Mononuclear cell (primary cell): Measurements from ENCODE around the gene SHROOM4. TPM values are rescaled to one million over a fixed set of nuclear protein-coding genes. Genes with fewer than 3 reads are reported as not detected.

Source experiments
- H3K27me3 ChIP-seq: 2 replicates; pipeline ENCODE4 v1.6.0; 2011; ENCODE audit warnings: low read length, control low read depth; ENCODE audit not compliant: insufficient read depth
- H3K4me1 ChIP-seq: 2 replicates; pipeline ENCODE4 v1.5.1; 2011; ENCODE audit warnings: mild to moderate bottlenecking, low read length, control low read depth; ENCODE audit not compliant: insufficient read depth
- H3K4me3 ChIP-seq: 2 replicates; pipeline ENCODE4 v1.5.1; 2011; ENCODE audit warnings: mild to moderate bottlenecking, low read length, moderate library complexity
- H3K9me3 ChIP-seq: 2 replicates; pipeline ENCODE4 v1.5.1; 2011; ENCODE audit warnings: low read depth, mild to moderate bottlenecking, control low read depth, low read length
- total RNA-seq: library from RNA; depleted of rRNA; stranded (reverse); fragments of >200 nt; gene quantifications from one replicate; pipeline ENCODE4 v1.2.3, GENCODE V29; 2012

The SHROOM4 gene, protein sequence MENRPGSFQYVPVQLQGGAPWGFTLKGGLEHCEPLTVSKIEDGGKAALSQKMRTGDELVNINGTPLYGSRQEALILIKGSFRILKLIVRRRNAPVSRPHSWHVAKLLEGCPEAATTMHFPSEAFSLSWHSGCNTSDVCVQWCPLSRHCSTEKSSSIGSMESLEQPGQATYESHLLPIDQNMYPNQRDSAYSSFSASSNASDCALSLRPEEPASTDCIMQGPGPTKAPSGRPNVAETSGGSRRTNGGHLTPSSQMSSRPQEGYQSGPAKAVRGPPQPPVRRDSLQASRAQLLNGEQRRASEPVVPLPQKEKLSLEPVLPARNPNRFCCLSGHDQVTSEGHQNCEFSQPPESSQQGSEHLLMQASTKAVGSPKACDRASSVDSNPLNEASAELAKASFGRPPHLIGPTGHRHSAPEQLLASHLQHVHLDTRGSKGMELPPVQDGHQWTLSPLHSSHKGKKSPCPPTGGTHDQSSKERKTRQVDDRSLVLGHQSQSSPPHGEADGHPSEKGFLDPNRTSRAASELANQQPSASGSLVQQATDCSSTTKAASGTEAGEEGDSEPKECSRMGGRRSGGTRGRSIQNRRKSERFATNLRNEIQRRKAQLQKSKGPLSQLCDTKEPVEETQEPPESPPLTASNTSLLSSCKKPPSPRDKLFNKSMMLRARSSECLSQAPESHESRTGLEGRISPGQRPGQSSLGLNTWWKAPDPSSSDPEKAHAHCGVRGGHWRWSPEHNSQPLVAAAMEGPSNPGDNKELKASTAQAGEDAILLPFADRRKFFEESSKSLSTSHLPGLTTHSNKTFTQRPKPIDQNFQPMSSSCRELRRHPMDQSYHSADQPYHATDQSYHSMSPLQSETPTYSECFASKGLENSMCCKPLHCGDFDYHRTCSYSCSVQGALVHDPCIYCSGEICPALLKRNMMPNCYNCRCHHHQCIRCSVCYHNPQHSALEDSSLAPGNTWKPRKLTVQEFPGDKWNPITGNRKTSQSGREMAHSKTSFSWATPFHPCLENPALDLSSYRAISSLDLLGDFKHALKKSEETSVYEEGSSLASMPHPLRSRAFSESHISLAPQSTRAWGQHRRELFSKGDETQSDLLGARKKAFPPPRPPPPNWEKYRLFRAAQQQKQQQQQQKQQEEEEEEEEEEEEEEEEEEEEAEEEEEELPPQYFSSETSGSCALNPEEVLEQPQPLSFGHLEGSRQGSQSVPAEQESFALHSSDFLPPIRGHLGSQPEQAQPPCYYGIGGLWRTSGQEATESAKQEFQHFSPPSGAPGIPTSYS (N-terminal part only)
- 0.31 TPM for total RNA-seq

DNA sequence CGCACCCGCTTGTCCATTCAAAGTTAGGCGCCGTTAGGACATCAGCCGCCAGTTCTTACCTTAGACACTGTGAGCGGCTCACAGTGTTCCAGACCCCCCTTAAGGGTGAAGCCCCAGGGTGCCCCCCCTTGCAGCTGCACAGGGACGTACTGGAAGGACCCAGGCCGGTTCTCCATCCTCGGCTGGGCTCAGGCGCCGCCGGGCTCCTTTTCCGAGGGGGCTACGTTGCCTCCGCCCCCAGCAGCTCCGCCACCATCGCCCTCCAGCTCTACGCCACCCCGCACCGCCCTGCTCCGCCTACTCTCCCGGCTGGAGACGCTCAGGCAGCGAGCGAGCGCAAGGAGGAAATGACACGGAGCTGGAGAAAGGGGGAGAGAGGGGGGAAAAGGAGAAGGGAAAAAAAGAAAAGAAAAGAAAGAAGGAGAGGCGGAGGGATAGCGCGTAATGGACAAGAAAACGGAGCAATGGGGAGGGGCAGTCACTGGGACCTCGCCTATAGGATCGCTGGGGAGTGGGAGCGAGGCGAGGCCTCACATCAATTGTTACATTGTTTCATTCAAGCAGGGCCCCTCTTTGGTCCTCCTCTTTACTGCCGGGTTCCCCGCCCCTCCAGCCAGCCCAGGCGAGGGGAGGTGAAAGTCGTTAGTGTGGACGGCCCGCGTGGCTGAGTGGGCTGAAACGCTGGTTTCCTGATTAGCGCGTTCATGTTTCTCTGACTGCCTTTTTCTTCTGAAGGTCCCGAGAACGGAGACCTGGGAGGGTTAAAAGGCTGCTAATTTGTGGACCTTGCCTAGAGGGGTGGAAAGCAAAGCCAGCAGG is at the start of gene SHROOM4:
SHROOM4 (minus strand) TSS at position 352 of the 819 bp plus-strand sequence; CDS start at position 176, 176 bp downstream.
- Histone ChIP-seq H3K4me3 (no peak within 1 kb of the TSS), H3K27me3 (no peaks in the 10 kb centered on the region), H3K4me1 (no peaks in the 10 kb centered on the region), H3K9me3 (no peaks in the 10 kb centered on the region)

DNA sequence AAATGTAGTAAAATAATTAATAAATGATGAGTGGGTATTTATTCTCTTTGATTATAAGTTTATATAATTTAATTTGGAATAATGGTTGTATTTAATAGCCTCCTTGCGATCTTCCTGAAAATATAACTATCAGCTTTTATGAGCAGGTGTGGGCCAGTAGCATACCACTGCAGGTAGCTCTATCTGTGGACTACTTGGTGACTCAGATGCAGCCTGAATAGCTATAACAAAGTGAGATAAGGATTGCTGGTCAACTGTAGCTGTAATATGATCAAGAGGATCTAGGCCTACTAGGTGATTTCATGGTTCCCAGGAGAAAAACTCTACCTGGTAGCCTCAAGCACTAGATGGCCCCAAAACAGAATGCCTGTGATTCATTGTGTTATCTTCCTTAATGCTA is 49.5 kb upstream of the SHROOM4 start:
- Histone ChIP-seq H3K4me3 (no peak overlapping the region), H3K27me3 (no peaks in the 10 kb centered on the region), H3K4me1 (no peaks in the 10 kb centered on the region), H3K9me3 (no peaks in the 10 kb centered on the region)

DNA sequence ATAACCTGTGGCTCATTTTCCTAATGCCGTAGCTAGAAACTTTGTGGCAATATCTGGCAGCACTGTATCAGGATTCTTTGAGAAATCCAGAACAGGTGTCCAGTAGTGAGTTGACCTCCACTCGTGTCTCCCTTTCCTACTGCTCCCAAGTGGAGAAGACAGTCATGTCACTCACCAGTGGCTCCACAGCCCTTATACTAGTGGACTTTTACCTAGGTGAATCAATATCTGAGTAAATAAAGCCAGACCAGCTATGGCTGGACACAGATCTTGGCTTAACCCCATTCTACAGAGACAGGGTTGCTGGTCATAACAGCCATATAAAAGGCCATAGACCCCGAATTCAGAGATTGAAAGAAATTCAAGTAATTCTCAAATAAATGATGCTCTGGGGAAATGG is 46.5 kb upstream of the SHROOM4 start:
- H3K9me3 ChIP-seq: no peaks in the 10 kb centered on the region
- no peak overlapping the region for H3K4me3 ChIP-seq
- H3K27me3 ChIP-seq: no peaks in the 10 kb centered on the region
- no peaks in the 10 kb centered on the region for H3K4me1 ChIP-seq

DNA sequence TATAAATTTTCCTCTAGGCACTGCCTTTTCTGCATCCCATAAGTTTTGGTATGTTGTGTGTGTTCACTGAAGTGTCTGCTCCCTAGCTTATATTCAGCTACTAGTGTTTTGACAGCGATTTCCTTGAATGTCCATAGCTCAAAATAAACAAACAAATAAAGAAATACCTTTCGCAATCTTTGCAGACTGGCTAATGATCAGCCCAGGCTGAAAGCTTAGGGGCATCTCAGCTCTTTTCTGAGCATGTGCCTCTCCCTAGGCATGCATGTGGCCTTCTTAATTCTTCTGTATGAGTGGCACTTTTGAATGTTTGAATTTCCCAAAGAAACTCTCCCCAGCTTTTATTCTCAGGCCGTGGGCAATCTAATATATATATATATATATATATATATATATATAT is 44.6 kb upstream of the SHROOM4 start:
- H3K4me1 ChIP-seq: no peaks in the 10 kb centered on the region
- no peaks in the 10 kb centered on the region for H3K27me3 ChIP-seq
- H3K9me3 ChIP-seq: no peaks in the 10 kb centered on the region
- no peak overlapping the region for H3K4me3 ChIP-seq

DNA sequence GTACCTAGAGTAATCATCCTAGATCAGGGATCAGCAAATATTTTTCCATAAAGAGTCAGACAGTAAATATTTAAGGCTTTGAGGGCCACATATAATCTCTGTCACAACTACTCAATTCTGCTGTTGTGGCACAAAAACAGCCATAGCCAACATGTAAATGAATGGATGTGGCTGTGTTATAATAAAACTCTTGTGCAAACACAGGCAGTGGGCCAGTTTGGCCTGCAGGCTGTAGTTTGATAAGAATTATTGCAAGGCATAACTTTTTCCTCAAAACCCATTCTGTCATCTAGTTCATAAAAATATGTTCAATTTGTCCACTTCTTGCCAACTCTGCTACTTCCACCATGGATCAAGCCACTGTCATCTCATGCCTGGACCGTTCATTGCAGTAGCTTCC is 39.4 kb upstream of the SHROOM4 start:
- Histone ChIP-seq H3K4me1 (no peaks in the 10 kb centered on the region), H3K27me3 (no peaks in the 10 kb centered on the region), H3K9me3 (no peaks in the 10 kb centered on the region), H3K4me3 (no peak overlapping the region)

DNA sequence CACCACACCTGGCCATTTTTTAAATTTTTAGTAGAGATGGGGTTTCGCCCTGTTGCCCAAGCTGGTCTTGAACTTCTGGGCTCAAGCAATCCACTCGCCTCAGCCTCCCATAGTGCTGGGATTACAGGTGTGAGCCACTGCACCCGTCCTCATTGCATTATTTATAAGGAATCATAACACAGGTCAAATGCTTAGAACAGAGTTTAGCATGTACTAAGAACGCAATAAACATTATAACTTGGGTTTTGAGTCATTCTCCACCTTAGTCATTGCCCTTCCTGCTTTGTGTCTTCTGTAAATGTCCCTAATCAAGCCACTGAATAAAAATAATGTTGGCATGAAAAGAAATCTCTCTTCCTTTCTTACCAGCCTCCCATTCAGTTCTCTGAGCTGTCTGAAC is 38.5 kb upstream of the SHROOM4 start:
- no peaks in the 10 kb centered on the region for H3K9me3 ChIP-seq
- H3K4me3 ChIP-seq: no peak overlapping the region
- no peaks in the 10 kb centered on the region for H3K4me1 ChIP-seq
- H3K27me3 ChIP-seq: no peaks in the 10 kb centered on the region

DNA sequence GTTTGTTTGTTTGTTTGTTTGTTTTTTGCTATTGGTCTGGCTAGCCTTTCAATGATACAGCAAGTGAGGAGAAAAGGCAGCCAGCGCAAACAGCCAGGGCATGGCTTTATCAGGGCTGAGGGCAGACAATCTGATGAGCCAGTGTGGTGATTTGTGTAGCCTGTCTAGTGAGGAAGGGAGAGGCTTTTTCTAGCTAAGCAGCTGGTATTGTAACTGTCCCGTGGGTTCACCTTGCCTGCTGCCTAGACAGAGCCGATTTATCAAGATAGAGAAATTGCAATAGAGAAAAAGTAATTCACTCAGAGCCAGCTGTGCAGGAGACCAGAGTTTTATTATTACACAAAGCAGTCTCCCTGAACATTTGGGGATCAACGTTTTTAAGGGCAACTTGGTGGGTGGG is 28.2 kb upstream of the SHROOM4 start:
- Histone ChIP-seq H3K27me3 (no peaks in the 10 kb centered on the region), H3K9me3 (no peaks in the 10 kb centered on the region), H3K4me3 (no peak overlapping the region), H3K4me1 (no peaks in the 10 kb centered on the region)

DNA sequence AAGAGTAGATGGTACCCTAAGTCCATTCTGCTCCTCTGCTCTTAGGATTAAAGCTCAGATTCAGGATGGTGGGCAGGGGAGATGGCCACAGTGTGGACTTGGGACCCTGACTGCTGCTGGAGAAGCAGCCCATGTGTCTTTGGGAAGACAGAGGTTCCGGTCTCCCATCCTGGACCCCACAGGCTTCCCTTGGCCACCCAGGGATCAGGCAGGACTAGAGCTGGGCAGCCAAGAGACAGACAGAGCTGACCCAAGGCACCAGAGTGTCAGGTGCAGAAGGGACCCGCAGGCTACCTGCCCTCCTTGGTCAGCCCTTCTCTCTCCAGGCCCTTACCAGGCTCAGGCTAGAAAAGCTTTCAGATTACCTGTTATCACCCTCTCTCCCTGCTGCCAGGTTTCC is 25.7 kb upstream of the SHROOM4 start:
- Histone ChIP-seq H3K27me3 (no peaks in the 10 kb centered on the region), H3K9me3 (no peaks in the 10 kb centered on the region), H3K4me1 (no peaks in the 10 kb centered on the region), H3K4me3 (no peak overlapping the region)

DNA sequence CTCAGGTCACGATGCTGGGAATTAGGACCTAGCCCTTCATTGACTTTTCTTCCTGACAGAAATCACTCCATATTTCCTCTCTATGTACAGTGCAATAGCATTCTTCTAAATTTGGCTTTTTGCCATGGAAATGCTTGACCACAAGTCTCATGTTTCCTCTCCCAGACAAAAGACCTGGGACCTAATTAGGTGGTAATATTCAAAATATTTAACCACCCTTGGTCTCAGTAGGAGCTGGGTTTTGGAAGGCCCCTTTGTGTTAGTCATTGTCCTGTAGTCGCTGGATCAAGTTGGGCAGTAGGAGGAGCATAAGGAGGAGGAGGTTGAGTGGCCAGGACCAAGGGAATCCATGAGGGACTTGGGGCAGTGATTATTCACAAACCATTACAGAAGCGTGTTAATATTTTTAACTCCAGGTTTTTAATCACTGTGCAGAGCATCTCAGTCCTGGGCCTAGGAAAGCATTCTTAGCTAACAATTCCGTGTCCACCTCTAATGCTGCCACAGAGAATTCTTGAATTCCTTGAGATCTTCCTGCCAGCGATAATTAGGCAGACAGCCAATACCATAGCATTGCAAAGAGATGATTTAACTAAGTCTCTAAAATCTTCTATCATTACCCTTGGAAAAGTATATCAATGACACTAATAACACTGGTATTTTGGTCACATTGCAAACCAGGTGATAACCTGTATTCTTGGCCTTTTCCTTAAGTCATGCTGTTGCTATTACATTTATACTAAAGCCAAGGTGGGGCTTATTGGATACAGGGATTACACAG is 25.0 kb upstream of the SHROOM4 start:
- H3K9me3 ChIP-seq: no peaks in the 10 kb centered on the region
- H3K4me1 ChIP-seq: no peaks in the 10 kb centered on the region
- no peak overlapping the region for H3K4me3 ChIP-seq
- H3K27me3 ChIP-seq: no peaks in the 10 kb centered on the region

DNA sequence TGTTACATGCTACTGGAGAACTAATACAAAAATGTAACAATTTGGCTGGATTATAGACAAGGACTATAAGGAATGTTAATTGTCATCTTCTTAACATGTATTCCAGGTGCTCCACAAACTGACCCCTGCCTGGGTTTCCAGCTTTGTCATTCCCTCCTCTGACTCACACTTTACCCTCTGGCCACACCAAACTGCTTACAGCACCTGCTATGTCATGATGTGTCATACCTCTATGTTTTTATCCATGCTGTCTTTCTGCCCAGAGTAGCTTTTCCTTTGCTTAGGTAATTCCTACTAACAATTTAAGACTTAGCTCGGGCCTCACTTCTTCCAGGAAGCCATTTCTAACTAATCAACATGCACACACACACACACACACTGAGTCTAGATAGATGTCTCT is 14.0 kb upstream of the SHROOM4 start:
- no peaks in the 10 kb centered on the region for H3K9me3 ChIP-seq
- no peaks in the 10 kb centered on the region for H3K4me1 ChIP-seq
- no peak overlapping the region for H3K4me3 ChIP-seq
- H3K27me3 ChIP-seq: no peaks in the 10 kb centered on the region

DNA sequence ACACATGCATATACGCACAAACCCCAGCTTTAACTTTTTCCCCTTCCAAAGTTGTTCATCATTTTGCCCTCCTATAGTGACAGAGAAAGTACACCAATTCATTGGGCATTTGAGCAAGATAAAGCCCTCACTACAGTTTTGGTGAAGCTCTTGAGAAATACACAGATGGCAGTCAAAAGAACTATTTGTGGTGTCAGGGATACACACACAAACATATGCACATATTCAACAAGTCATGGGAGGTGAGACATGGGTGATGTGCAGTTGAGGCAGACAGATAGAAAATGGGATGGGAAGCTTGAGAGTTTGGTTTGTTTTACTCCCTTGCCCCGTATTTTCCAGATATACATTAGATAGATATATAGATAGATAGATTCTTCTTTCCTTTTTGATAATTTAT is 11.8 kb upstream of the SHROOM4 start:
- no peak overlapping the region for H3K4me3 ChIP-seq
- no peaks in the 10 kb centered on the region for H3K9me3 ChIP-seq
- H3K4me1 ChIP-seq: no peaks in the 10 kb centered on the region
- H3K27me3 ChIP-seq: no peaks in the 10 kb centered on the region

DNA sequence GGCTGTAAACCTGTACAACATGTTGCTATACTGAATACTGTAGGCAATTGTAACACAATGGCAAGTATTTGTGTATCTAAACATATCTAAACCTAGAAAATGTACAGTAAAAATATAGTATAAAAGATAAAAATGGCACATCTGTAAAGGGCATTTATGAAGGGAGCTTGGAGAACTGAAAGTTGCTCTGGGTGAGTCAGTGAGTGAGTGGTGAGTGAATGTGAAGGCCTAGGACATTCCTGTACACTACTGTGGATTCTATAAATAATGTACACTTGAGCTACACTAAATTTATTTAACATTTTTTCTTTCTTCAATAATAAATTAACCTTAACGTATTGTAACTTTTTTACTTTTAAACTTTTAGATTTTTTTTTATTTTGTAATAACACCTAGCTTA is 5.0 kb upstream of the SHROOM4 start:
- Histone ChIP-seq H3K4me1 (no peaks in the 10 kb centered on the region), H3K27me3 (no peaks in the 10 kb centered on the region), H3K9me3 (no peaks in the 10 kb centered on the region), H3K4me3 (no peak overlapping the region)

DNA sequence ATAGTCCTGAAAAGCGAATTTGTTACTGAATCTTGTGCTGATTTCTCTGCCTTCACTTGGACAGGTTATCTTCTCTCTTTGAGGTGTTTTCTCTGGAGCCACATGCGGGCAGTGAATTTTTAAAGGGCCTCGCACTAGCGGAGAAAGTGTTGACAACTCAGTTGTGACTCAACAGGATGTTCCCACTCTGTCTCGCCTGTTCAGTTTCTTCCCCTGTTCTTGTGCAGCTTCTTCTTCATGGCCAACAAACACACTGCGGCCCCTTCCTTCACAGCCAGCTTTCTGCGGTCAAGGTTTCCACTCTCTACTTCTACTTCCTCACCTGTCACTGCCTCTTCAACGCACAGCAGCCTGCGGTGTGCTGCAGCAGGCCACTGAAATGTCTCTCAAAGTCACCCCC is 1.1 kb upstream of the SHROOM4 start:
- Histone ChIP-seq H3K9me3 (no peaks in the 10 kb centered on the region), H3K4me1 (no peaks in the 10 kb centered on the region), H3K27me3 (no peaks in the 10 kb centered on the region), H3K4me3 (no peak overlapping the region)

DNA sequence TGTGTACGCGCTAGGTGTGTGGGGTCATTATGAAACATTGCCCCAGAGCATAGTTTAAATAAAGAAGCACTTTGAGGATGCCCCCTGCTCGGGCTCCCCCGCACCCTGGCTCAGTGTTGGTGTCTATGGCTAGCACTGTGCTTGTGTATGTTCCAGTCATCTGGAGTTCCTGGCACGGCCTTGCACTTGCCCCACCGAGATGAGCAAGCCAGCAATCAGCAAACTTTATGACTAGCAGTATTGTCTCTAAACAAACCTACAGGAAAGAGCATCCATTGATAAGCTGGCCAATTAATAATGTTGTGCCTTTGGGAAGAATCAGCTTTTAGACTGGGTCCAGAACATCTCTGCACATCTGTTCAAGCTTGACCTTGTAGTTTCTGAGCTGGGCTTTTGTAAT is 707 bp upstream of the SHROOM4 start:
- H3K4me1 ChIP-seq: no peaks in the 10 kb centered on the region
- no peaks in the 10 kb centered on the region for H3K27me3 ChIP-seq
- no peaks in the 10 kb centered on the region for H3K9me3 ChIP-seq
- no peak overlapping the region for H3K4me3 ChIP-seq
